HG03571 (cell line): Measurements from ENCODE around the gene ZNF91.
"Not testable (repeated sequence)": the region's sequence is repeated elsewhere in the genome, so short reads cannot be mapped to it uniquely, and the experiment has no call there.

Experiments used
- ATAC-seq: cut with Tn5 transposase; IDR thresholded peaks from one replicate; pipeline ENCODE4 v1.9.1; 2021; ENCODE audit not compliant: unreplicated experiment

Gene ZNF91

DNA sequence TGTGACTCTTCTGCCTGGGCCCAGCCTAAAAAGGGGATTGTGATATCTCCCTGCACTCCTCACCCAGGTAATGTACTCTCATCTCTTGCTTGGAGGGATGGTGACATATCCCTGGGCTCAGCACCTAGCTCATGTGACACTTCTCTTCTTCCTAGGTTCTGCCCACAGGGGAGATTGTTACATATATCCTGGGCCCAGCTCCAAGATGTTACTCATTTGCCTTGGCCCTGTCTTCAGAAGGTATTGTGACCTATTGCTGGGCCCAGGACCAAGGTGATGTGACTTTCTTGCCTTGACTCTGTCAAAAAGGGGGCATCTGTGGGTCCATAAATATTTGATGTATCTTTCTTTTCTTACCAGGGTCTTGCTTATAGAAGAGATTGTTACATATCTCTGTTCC, 73.9 kb downstream of the ZNF91 start:
- not testable (repeated sequence) for ATAC-seq

- ATAC-seq = not testable (repeated sequence)
Measured at GRCh38 chr19:23319571-23319970, 75.7 kb downstream of the ZNF91 start.

GRCh38 chr19:23318941-23319340, 76.3 kb downstream of the ZNF91 start:
- ATAC-seq = not testable (repeated sequence)

GRCh38 chr19:23318143-23318542, 77.1 kb downstream of the ZNF91 start:
- ATAC-seq = no peak

GRCh38 chr19:23315286-23315685, 80.0 kb downstream of the ZNF91 start:
- no peak for ATAC-seq

GRCh38 chr19:23314505-23315251, 80.6 kb downstream of the ZNF91 start:
- no peak for ATAC-seq

DNA sequence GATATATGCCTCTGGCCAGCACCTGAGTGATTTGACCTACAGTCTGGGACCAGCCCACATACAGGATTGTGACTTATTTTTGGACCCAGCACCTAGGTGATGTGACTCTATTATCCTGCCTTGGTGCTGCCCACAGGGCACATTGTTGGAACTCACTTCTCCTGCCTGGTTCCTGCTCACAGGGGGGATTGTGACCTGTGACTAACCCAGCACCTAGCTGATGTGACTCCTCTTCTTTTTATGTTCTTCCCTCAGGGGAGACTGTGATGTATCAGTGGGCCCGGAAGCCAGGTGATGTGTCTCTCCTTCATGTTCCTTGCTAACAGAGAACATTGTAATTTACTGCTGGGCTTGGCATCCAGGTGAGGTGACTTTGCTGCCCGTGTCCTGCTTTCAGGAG, 82.1 kb downstream of the ZNF91 start:
- ATAC-seq = no peak

DNA sequence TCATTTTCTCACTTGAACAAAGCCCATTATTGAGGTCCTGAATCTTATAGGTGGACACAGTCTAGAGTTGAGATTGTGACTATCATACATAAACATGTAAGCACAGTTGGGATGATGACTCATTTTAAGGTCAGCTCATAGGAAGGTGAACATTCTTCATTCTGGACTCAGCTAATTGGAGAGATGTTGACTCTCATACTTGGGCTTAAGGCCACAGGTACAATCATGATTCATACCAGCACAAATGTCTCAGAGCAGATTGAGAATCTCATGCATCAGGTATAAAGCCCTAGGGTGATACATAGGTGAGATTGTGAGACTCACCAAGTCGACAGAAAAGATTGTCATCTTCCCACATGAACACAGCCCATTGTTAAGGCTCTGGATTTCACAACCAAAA, 82.8 kb downstream of the ZNF91 start:
- no peak for ATAC-seq

GRCh38 chr19:23311551-23311950, 83.7 kb downstream of the ZNF91 start:
- no peak for ATAC-seq

DNA sequence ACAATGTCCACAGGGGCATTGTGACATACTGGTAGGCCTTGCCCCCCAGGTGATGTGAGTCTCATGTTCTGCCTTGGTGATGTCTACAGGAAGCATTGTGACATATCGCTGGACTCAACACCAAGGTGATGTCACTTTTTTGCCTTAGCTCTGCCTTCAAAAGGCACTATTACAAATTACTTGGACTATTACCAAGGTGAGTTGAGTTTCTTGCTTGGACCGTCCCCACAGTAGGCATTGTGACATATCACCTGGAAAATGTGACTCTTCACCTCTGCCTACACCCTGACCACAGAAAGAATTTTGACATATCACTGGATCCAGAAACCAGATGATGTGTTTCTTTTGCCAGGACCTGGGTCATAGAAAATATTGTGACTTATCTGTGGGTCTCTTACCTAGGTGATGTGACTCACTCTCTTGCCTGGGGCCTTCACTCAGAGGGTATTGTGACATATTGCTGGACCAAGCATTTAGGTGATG, 84.5 kb downstream of the ZNF91 start:
- no peak for ATAC-seq

DNA sequence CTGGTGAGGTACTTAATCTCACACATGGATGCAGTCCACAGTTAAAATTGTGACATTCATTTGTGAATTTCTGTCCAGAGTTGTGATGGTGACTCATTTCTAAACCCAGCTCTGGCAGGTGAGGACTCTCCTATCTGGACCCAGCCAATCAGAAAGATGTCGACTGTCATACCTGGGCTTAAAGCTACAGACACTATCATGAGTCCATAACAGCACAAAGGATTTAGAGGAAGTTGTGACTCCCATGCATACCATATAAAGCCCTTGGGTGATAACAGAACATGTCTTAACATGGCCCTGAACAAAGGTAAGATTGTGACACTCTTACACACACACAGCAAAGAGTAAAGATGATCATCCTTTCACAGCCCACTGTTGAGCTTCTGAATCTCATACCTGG, 85.3 kb downstream of the ZNF91 start:
- no peak for ATAC-seq

DNA sequence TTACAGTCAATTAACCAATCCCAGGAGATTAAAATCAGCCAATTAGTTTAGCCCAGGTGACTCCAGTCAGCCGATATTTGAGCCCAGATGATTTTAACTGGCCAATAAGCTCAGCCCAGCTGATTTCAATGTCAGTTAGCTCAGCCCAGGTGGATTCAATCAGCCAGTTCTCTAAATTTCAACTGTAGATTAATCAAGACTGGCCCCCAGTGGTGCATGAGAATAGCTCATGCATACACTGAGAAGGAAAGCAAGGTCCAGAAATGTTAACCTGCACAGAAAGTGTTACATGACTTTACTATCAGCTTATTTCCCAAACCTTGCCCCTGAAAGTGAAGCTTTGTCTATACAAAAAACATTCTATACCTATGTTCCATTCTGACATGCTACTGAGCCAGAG, 89.7 kb downstream of the ZNF91 start:
- ATAC-seq = no peak

- ATAC-seq = no peak
Measured at GRCh38 chr19:23304238-23304637, 91.0 kb downstream of the ZNF91 start.

DNA sequence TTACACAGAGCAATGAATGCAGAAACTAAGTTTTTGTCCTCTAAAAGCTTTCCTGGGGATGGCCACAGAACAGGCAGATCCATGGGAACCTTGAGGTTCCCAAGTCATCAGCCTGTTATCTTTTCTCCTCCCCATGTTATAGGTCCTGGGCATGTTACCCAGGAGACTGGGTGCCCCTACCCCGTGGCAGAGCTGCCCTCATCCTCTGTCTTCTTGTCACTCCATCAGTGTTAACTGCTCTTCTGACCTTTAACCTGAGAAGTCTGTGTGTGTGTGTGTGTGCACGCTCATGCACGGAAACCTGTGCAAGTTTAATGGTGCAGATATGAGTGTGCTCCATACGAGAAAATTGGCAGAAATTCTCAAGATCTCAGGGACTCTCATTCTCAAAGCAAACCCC, 101.1 kb downstream of the ZNF91 start:
- ATAC-seq = no peak

GRCh38 chr19:23289966-23290365, 105.3 kb downstream of the ZNF91 start:
- ATAC-seq = not testable (repeated sequence)
